Thyroid gland (tissue), 4 donors: ENCODE results near the gene BANP.

ENCODE experiments used
- POLR2A ChIP-seq, 2 donors: fragments of 450-650 bp; IDR thresholded peaks; one replicate each; pipeline ENCODE4 v1.6.1; 2017; ENCODE audit warnings: antibody characterized with exemption in 2 of 2, mild to moderate bottlenecking in 2 of 2, moderate library complexity in 1 of 2
- TF ChIP-seq, protein P1 (sequence below), 6 experiments: fragments of 200-600 bp in 3 of 6; fragments of 450-650 bp in 3 of 6; sonication (generic) in 3 of 6; IDR thresholded peaks; one replicate each; pipeline ENCODE4 v1.5.1; 2016 to 2019; ENCODE audit warnings: antibody characterized with exemption in 6 of 6, mild to moderate bottlenecking in 2 of 6, inconsistent platforms in 1 of 6, moderate library complexity in 1 of 6

DNA sequence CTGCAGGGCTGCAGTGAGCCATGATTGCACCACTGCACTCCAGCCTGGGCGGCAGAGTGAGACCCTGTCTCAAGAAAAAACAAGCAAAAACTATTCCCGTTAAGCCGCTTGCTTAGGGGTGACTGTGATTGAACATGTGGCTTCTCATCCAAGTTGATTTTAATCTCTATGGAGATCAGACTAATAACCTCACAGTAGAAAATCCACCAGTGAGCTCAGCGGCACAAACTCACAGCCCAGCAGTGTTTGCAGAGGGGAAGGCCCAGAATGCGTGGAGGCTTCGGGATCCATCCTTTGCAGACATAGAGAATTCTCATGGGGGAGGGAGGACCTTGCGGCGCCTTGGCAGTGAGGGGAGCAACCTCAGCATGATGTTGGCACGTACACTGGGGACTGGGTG lies 7.4 kb downstream of the BANP start:
- TF ChIP-seq POLR2A (IDR thresholded peaks at IDR 0.05): no peak
- TF ChIP-seq, protein P1, sequence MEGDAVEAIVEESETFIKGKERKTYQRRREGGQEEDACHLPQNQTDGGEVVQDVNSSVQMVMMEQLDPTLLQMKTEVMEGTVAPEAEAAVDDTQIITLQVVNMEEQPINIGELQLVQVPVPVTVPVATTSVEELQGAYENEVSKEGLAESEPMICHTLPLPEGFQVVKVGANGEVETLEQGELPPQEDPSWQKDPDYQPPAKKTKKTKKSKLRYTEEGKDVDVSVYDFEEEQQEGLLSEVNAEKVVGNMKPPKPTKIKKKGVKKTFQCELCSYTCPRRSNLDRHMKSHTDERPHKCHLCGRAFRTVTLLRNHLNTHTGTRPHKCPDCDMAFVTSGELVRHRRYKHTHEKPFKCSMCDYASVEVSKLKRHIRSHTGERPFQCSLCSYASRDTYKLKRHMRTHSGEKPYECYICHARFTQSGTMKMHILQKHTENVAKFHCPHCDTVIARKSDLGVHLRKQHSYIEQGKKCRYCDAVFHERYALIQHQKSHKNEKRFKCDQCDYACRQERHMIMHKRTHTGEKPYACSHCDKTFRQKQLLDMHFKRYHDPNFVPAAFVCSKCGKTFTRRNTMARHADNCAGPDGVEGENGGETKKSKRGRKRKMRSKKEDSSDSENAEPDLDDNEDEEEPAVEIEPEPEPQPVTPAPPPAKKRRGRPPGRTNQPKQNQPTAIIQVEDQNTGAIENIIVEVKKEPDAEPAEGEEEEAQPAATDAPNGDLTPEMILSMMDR (IDR thresholded peaks at IDR 0.05): no peak
